CD4-positive, alpha-beta T cell treated with Interleukin-10 for 1 hour (primary cell): Measurements from ENCODE around the gene ATP6V1C2.
"Not testable (repeated sequence)": the region's sequence is repeated elsewhere in the genome, so short reads cannot be mapped to it uniquely, and the experiment has no call there.

Source experiments
- DNase-seq: peaks from one replicate; pipeline ENCODE4 v3.0.0-alpha.2; 2020

The ATP6V1C2 gene

GRCh38 chr2:10771786-10772185, 50.4 kb downstream of the ATP6V1C2 start:
- DNase-seq = no peak

- DNase-seq = no peak
Observed at GRCh38 chr2:10772201-10772867, 50.9 kb downstream of the ATP6V1C2 start.

GRCh38 chr2:10772868-10773215, 51.4 kb downstream of the ATP6V1C2 start:
- no peak for DNase-seq

DNA sequence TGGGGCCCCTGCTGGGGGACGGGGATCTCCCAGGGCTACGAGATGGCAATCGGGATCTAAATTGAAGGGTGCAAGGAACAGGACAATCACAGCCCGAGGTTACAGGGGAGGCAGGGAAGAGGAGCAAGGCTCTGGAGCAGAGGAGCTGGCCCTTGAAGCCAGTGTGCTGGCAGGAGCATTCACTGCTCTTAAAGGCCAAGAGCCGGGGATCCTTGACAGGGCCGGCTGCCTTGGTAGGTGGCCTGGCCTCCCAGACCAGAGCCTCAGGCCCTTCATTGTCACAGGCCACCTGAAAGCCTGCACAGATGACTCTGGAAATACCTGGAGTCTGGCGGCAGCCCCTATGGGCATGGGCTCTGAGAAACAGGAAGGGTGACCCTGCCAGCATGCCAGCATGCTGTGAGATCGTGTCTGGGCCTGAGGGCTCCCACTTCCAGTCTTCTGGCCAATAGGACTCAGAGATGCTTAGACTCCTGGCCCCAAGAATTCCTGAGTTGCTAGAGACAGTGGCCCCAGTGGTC, 52.5 kb downstream of the ATP6V1C2 start:
- no peak for DNase-seq

- DNase-seq = no peak
Observed at GRCh38 chr2:10774394-10774793, 53.0 kb downstream of the ATP6V1C2 start.

- no peak for DNase-seq
Observed at GRCh38 chr2:10775021-10775780, 53.8 kb downstream of the ATP6V1C2 start.

DNA sequence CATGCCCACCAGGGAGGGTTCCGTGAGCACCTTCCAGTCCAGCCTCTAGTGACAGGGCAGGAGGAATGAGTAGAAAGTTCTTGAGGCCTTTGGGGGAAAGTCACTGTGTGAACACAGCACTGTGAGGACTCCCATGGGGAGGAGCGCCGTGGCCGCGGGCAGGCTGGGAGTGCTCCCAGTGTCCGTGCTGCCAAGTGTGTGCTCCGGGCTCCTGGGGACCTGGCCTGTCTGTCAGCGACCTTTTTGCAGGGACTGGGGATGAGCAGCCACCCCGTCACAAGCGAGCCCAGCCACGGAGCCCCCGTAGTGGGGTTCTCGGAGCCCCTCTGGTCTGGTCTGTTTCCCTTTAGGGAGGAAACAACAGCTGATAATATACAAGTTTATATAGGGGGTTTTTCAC, 54.4 kb downstream of the ATP6V1C2 start:
- DNase-seq = no peak

GRCh38 chr2:10776231-10776977, 55.0 kb downstream of the ATP6V1C2 start:
- DNase-seq = no peak

- DNase-seq = no peak
Observed at GRCh38 chr2:10777111-10777841, 55.8 kb downstream of the ATP6V1C2 start.

DNA sequence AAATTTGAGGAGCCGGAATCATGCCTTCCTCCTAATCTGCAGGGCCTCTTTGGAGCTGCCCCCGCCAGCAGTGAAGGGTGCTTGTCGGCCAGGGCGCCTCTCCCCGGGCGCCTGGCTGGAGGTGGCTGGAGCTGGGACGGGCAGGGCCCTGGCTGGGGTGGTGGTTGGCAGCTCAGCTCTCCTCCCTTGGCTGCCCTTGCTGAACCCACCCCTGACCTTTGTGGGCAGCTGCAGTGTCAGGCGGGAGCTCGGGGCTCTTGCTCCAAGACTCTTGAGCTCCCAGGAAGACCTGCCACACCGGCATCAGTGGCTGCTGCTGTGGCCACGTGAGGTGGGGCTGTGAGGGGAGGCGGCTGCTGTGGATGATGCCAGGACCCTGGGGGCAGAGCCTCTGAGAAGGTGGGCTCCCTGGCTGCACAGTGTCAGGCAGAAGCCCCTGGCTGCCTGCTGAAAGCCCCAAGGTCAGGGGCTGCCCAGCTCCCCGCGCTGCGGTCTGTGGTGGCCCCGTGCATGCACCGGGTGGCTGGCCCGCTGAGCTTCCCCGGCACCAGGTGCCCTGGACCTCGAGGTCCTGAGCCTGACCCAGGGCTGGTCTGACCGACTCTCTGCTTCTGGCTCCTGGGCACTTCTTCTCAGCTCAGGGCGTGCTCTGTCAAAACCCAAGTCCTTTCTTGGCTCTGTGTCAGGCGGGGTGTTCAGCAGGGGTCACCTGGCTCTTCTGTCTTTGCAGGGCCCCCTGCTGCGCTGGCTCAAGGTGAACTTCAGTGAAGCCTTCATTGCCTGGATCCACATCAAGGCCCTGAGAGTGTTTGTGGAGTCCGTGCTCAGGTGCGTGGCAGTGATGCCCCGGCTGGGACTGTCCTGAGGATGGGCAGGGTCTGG, 56.7 kb downstream of the ATP6V1C2 start:
- no peak for DNase-seq

DNA sequence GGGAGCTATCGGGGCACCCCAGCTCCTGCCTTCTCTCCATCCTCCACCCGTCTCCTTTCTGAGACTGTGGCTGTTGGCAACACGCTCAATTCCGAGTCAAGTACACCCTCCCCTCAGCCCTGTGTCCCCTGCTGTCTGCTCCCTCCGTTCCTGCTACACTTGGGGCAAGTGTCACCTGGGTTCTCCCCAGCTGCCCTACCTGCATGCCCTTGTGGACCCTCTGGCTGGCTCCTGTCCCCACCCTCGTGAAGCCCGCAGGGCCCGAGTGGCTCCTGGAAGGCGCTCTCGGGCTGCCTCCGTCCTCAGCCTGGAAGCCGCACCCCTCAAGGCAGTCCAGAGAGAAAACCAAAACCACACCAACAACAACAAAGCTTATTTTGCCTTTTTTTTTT, 57.3 kb downstream of the ATP6V1C2 start:
- no peak for DNase-seq

DNA sequence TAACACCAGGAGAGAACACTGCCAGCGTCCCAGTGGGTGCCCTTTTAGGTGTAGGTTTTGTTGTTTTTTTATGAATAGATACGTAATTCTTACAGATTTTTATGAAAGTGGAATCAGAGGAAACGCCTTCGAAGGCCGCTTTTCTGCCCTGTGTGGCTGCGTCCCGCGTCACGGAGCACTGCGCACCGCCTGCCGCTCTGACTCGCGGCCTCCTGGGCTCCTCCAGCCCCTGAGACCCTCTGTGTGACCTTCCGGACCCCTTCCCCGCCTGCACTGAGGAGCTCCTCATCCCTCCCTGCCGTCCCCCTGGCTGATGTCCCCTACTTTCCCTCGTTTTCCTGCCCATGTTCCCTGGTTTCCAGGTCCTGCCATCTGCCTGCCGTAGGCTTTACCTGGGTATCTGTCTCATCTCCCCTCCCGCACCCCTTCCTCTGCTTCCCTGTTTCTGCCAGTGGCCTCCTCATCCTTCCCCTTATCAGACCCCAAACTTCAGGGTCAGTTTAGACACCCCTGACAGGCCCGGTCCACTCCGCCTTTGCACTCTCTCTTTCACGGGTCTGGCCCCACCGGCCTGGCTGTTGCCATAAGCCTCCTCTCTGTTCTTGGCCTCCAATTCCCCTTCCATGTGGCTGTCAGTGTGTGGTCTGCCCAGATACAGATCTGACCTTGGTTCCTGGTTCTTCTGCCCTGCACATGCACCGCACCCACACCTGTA, 58.5 kb downstream of the ATP6V1C2 start:
- DNase-seq = no peak

- DNase-seq = no peak
Observed at GRCh38 chr2:10780491-10780820, 59.0 kb downstream of the ATP6V1C2 start.

GRCh38 chr2:10780821-10781220, 59.4 kb downstream of the ATP6V1C2 start:
- DNase-seq = not testable (repeated sequence)

DNA sequence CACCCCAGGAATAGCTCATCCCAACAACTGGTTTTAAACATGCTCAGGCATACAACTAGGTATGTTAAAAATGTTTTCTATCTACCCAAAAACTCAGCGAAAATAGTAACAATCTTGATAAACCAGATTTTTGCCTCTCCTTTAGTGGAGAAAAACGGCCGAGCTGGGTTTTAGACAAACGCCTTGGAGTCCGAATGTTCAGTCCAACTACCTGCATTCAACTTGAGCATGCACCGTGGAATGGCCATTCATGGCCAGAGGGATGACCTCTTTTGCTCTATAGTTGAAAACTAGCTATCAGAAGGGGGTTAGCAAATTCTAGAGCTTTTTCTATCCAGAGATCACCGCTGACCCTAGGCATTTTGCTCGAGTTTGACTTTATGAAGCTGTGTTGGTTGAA, 60.3 kb downstream of the ATP6V1C2 start:
- DNase-seq = no peak

DNA sequence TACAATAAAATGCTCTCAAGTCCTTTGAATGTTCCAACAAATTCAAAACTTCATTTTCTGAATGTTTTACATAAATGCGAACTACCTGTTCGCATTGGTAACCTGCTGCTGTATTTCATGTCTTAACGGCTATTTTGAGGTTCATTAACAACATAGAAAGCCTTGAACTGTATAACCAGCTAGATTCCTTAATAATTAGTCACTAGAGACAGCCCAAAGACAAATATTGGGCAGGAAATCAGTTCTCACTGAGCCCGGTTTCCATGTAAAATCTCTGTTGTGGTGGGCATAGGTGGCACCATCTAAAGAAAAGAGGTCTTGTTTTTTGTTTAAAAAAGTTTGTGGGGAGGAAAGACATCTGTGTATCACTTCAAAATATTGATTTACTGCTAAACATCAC, 62.0 kb downstream of the ATP6V1C2 start:
- no peak for DNase-seq

DNA sequence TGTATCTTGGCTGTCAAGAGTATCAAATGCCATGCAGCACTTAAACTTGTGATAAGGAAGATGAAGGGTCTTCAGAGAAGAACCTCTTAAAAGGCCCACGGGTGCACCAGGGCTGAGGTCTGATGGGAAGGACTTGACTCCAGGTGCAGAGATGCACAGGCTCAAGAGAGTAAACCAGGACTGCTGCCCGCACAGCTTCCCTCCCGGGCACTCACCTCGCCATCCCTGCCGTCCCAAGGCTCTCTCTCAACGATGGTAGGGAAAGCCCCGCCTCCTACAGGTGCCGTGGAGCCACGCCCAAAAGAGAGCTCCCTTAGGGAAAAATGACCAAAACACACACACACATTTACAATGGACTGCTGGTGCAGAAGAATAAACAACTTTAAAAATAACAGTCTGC, 63.3 kb downstream of the ATP6V1C2 start:
- DNase-seq = no peak

GRCh38 chr2:10785260-10785659, 63.8 kb downstream of the ATP6V1C2 start:
- no peak for DNase-seq

GRCh38 chr2:10786240-10786982, 65.0 kb downstream of the ATP6V1C2 start:
- DNase-seq = no peak

GRCh38 chr2:10787176-10787968, 65.9 kb downstream of the ATP6V1C2 start:
- peak; percentile 47 for DNase-seq
